Natural killer cell (primary cell): Measurements from ENCODE around the gene INS. TPM values are rescaled to one million over a fixed set of nuclear protein-coding genes. Genes with fewer than 3 reads are reported as not detected.

Source experiments
- ATAC-seq, 3 donors: fragments of 150-1000 bp in 2 of 3; fragments of 200-7000 bp in 1 of 3; cut with Tn5 transposase; 1 replicate in 1 of 3; 2 replicates in 2 of 3; pipeline ENCODE4 v1.10.0; 2021; ENCODE audit warnings: mild to moderate bottlenecking in 2 of 3, moderate library complexity in 2 of 3
- DNase-seq, 2 donors: peaks; one replicate each; pipeline versions ENCODE4 v3.0.0 to v3.0.0-alpha.2; 2013 to 2021; ENCODE audit warnings: mixed read lengths in 1 of 2
- H3K27ac ChIP-seq: one replicate; pipeline ENCODE4 v1.5.1; 2013; ENCODE audit warnings: mild to moderate bottlenecking, low read length
- H3K27me3 ChIP-seq: one replicate; pipeline ENCODE4 v1.6.1; 2013; ENCODE audit warnings: low read length; ENCODE audit not compliant: control insufficient read depth, insufficient read depth
- H3K36me3 ChIP-seq: one replicate; pipeline ENCODE4 v1.6.1; 2013; ENCODE audit warnings: low read length; ENCODE audit not compliant: control insufficient read depth, insufficient read depth
- H3K4me1 ChIP-seq: one replicate; pipeline ENCODE4 v1.6.1; 2013; ENCODE audit warnings: low read length; ENCODE audit not compliant: control insufficient read depth, insufficient read depth
- H3K4me3 ChIP-seq: one replicate; pipeline ENCODE4 v1.5.1; 2013; ENCODE audit warnings: low read length
- H3K9me3 ChIP-seq: one replicate; pipeline ENCODE4 v1.6.1; 2013; ENCODE audit warnings: low read length; ENCODE audit not compliant: control insufficient read depth, insufficient read depth
- H3K27ac Mint-ChIP-seq, 2 donors: one replicate each; pipeline ENCODE4 v1.8.0; 2022; ENCODE audit warnings: mild to moderate bottlenecking in 2 of 2, mixed read lengths in 2 of 2, moderate library complexity in 1 of 2
- H3K27me3 Mint-ChIP-seq, 2 donors: one replicate each; pipeline ENCODE4 v1.8.0; 2022; ENCODE audit warnings: low read depth in 2 of 2, mixed read lengths in 2 of 2
- H3K36me3 Mint-ChIP-seq: one replicate; pipeline ENCODE4 v1.8.0; 2022; ENCODE audit warnings: mixed read lengths
- H3K4me1 Mint-ChIP-seq, 2 donors: one replicate each; pipeline ENCODE4 v1.8.0; 2022; ENCODE audit warnings: mixed read lengths in 2 of 2
- H3K4me3 Mint-ChIP-seq: one replicate; pipeline ENCODE4 v1.8.0; 2022; ENCODE audit warnings: mild to moderate bottlenecking, moderate library complexity, mixed read lengths
- H3K9me3 Mint-ChIP-seq, 2 donors: one replicate each; pipeline ENCODE4 v1.8.0; 2022; ENCODE audit warnings: mixed read lengths in 2 of 2
- WGBS: methylation state at CpG from one replicate; pipeline ENCODE4 v1.1.7; 2013; ENCODE audit warnings: missing lambda C conversion rate; ENCODE audit not compliant: insufficient coverage; 5-methylcytosine and 5-hydroxymethylcytosine counted together
- intact Hi-C: fragments of 100-400 bp; cut with micrococcal nuclease; formaldehyde crosslinking; loops from one replicate; pipeline ENCODE4 v1.14.2; 2022
- total RNA-seq, 4 donors: library from RNA; stranded (reverse); fragments of 120-200 nt in 1 of 4; gene quantifications; one replicate each; pipeline versions ENCODE4 v1.2.3 to v1.2.4, GENCODE V29; 2013 to 2022
- TF ChIP-seq, protein P1 (sequence below): fragments of 200-600 bp; IDR thresholded peaks from one replicate; pipeline ENCODE4 v1.8.0; 2022; ENCODE audit warnings: antibody characterized with exemption

The INS gene
- total RNA-seq, 3 donors from 2014 or later (not counting 1 experiment from before 2014, with no cell fraction given) = not detected

DNA sequence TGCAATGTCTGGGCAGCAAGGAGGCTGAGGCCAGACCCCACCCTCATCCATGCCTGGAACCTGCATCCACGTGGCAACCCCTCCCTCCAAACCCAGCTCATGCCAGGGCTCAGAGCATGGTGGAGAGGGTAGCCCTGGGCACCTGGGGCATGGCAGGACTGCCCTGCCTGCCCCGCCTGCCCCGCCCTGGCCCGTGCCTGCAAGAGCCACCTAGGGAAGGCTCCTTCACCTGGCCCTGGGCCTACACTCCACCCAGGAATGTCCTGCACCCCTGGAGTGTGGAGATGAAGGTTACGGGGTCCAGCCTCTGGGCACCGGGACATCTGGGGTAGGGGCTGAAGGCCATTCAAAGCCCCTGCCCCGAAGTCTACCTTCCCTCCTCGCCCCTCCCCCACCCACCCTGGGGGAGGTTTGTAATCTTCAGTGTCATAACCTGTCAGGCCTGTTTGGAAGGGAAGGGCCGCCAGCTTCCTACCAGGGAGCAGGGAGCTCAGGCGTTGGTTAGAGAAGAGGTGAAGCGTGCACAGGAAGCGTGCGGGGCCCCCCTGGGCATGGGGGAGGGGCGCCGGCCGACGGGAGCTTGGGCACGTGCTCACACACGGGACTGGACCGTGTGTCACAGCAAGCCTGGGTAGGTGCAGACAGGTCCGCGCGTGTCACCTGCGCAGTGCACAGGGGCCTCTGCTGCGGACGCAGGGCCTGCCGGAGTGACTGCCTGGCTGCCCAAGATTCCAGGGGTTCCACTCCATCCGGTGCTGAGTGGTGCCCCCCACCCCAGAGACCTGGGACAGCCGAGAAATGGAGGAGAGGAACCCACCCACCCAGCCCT is 41.3 kb upstream of the INS start:
- no peak for DNase-seq
- peaks cover 2 to 3% of the 10 kb centered on the region in 2 donors for H3K9me3 Mint-ChIP-seq
- no peaks in the 10 kb centered on the region for H3K27me3 Mint-ChIP-seq
- Histone ChIP-seq H3K9me3 (no peaks in the 10 kb centered on the region), H3K27ac (no peak overlapping the region), H3K36me3 (no peaks in the 10 kb centered on the region), H3K27me3 (no peaks in the 10 kb centered on the region), H3K4me3 (no peak overlapping the region), H3K4me1 (peaks cover 22% of the 10 kb centered on the region)
- H3K4me1 Mint-ChIP-seq = peaks cover 0 to 10% of the 10 kb centered on the region in 2 donors
- intact Hi-C loops = no loop called here
- no peak overlapping the region for H3K4me3 Mint-ChIP-seq
- H3K36me3 Mint-ChIP-seq = no peaks in the 10 kb centered on the region
- 59% methylated on average over 27 of the region's 29 CpGs for WGBS
- TF ChIP-seq, protein P1, sequence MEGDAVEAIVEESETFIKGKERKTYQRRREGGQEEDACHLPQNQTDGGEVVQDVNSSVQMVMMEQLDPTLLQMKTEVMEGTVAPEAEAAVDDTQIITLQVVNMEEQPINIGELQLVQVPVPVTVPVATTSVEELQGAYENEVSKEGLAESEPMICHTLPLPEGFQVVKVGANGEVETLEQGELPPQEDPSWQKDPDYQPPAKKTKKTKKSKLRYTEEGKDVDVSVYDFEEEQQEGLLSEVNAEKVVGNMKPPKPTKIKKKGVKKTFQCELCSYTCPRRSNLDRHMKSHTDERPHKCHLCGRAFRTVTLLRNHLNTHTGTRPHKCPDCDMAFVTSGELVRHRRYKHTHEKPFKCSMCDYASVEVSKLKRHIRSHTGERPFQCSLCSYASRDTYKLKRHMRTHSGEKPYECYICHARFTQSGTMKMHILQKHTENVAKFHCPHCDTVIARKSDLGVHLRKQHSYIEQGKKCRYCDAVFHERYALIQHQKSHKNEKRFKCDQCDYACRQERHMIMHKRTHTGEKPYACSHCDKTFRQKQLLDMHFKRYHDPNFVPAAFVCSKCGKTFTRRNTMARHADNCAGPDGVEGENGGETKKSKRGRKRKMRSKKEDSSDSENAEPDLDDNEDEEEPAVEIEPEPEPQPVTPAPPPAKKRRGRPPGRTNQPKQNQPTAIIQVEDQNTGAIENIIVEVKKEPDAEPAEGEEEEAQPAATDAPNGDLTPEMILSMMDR = no peak
- H3K27ac Mint-ChIP-seq = no peak overlapping the region
- ATAC-seq = no peak

DNA sequence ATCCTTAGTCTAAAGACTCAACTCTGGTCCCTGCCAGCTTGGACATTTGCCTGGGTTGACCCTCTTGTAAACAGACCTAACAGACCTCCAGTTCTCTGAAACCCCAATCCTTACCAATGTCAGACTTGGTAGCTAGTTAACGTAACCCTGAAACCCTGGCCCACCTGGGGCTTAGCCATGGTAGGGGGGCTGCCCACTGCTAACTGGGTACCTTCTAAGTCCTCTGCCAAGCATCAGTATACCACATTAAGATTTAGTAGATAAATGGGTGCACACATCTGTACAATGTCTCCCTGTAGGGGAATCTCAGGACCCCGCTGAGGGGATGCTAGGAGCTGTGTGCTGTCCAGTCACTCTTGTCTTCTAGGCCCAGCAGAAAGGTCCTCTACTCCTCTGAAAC is 40.5 kb upstream of the INS start:
- H3K4me1 Mint-ChIP-seq = peaks cover 0 to 17% of the 10 kb centered on the region in 2 donors
- H3K27me3 ChIP-seq = no peaks in the 10 kb centered on the region
- H3K4me3 ChIP-seq = no peak overlapping the region
- no peak overlapping the region for H3K4me3 Mint-ChIP-seq
- intact Hi-C loops = no loop called here
- no peak for ATAC-seq
- H3K36me3 ChIP-seq = no peaks in the 10 kb centered on the region
- 89% methylated on average over 2 of the region's 2 CpGs for WGBS
- H3K36me3 Mint-ChIP-seq = no peaks in the 10 kb centered on the region
- peaks cover 2 to 3% of the 10 kb centered on the region in 2 donors for H3K9me3 Mint-ChIP-seq
- H3K9me3 ChIP-seq = no peaks in the 10 kb centered on the region
- peaks cover 27% of the 10 kb centered on the region for H3K4me1 ChIP-seq
- H3K27ac Mint-ChIP-seq = no peak overlapping the region
- no peak for DNase-seq
- no peak overlapping the region for H3K27ac ChIP-seq
- peaks cover 0 to 6% of the 10 kb centered on the region in 2 donors for H3K27me3 Mint-ChIP-seq
- TF ChIP-seq, protein P1 = no peak

- WGBS = 95% methylated on average over 1 of the region's 1 CpG
- H3K4me3 ChIP-seq = no peak overlapping the region
- intact Hi-C loops = no loop called here
- H3K4me1 ChIP-seq = peaks cover 27% of the 10 kb centered on the region
- H3K36me3 ChIP-seq = no peaks in the 10 kb centered on the region
- Mint-ChIP-seq H3K36me3 (no peaks in the 10 kb centered on the region), H3K4me3 (no peak overlapping the region), H3K4me1 (peaks cover 0 to 22% of the 10 kb centered on the region in 2 donors), H3K9me3 (peaks cover 2 to 3% of the 10 kb centered on the region in 2 donors), H3K27ac (no peak overlapping the region), H3K27me3 (peaks cover 0 to 12% of the 10 kb centered on the region in 2 donors)
- H3K27ac ChIP-seq = no peak overlapping the region
- TF ChIP-seq, protein P1 = no peak
- H3K27me3 ChIP-seq = no peaks in the 10 kb centered on the region
- ATAC-seq (no peak), DNase-seq (no peak)
- H3K9me3 ChIP-seq = no peaks in the 10 kb centered on the region
Measured at GRCh38 chr11:2200957-2201519, 40.0 kb upstream of the INS start.
